Right atrium auricular region (tissue), 2 donors: Measurements from ENCODE around the gene KIF25. TPM values are rescaled to one million over a fixed set of nuclear protein-coding genes. Genes with fewer than 3 reads are reported as not detected.

ENCODE experiments used
- DNase-seq: peaks from one replicate; pipeline ENCODE4 v3.0.0-alpha.2; 2019; ENCODE audit warnings: low spot score
- H3K27ac ChIP-seq, 2 donors: fragments of 200-600 bp; sonication (generic); 1 replicate in 1 of 2; 2 replicates in 1 of 2; pipeline ENCODE4 v1.5.1; 2016 to 2019
- H3K27me3 ChIP-seq, 2 donors: fragments of 200-600 bp; sonication (generic); one replicate each; pipeline versions ENCODE4 v1.5.1 to v1.6.0; 2017 to 2019
- H3K36me3 ChIP-seq: fragments of 200-600 bp; sonication (generic); one replicate; pipeline ENCODE4 v1.5.1; 2016
- H3K4me1 ChIP-seq, 2 donors: fragments of 200-600 bp; sonication (generic); one replicate each; pipeline versions ENCODE4 v1.5.1 to v1.6.0; 2017 to 2019
- H3K4me3 ChIP-seq, 2 donors: fragments of 200-600 bp; sonication (generic); 1 replicate in 1 of 2; 2 replicates in 1 of 2; pipeline ENCODE4 v1.5.1; 2017 to 2019; ENCODE audit warnings: mild to moderate bottlenecking in 1 of 2, moderate library complexity in 1 of 2
- H3K9me3 ChIP-seq, 2 donors: fragments of 200-600 bp; sonication (generic); one replicate each; pipeline ENCODE4 v1.5.1; 2019
- total RNA-seq, 2 donors: library from RNA; depleted of rRNA; stranded (reverse); fragments of >200 nt; gene quantifications; one replicate each; pipeline ENCODE4 v1.1.0, GENCODE V29; 2016
- TF ChIP-seq, protein P1 (sequence below), 2 donors: fragments of 200-600 bp; sonication (generic); IDR thresholded peaks; one replicate each; pipeline ENCODE4 v1.5.1; 2019; ENCODE audit warnings: antibody characterized with exemption in 2 of 2

The KIF25 gene
- total RNA-seq, 2 donors from 2014 or later, result not detected

DNA sequence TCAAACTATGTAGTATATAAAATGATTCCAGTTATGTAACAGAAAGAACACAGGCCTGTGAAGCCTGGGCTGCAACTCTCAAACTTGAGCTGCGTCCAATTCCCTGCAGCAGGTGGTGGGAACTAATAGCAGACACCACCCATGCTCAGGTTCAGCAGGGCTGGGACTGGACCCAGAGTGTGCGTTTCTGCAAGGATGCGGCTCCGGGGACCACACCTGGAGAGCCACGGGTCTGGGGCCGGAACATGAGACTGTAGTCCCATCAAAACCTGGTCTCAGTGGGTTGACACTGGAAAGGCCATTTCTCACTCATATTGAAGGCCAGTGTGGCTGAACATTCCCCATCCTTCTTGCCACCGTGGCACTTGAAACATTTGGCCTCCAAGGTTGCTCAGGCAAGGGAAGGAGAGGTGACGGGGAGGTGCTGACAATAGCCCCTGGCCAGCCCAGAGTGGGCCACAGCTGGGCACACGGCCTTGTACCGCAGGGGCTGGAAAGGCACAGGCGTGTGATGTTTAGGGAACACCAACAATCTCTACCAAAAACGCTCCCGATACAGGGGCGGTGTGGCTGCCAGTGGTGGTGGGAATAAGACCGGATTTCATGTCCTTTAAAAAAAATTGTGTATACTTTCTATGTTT, 43.5 kb downstream of the KIF25 start:
- DNase-seq, result no peak
- H3K27ac ChIP-seq, result no peak overlapping the region

DNA sequence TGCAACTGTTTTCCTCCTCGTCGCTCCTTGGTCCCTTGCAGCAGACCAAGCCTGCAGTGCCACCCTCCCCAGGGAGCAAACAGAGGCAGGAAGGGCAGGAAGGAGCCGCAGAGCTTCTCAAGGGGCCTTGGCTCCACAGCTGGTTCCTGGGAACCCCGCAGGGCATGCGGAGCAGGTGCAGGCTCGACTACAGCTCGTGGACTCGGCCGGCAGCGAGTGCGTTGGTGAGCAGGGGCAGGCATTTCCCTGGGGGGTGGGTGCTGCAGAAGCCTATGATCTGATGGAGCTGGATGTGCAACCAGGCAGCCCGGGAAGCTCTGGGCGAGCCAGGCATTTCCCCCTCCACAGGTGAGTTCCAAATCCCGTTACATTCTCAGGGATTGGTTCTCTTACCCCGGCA, 44.5 kb downstream of the KIF25 start:
- Histone ChIP-seq H3K36me3 (no peaks in the 10 kb centered on the region), H3K9me3 (peaks cover 10 to 21% of the 10 kb centered on the region in 2 donors), H3K4me3 (no peak overlapping the region), H3K27me3 (no peaks in the 10 kb centered on the region), H3K27ac (no peak overlapping the region), H3K4me1 (peaks cover 0 to 14% of the 10 kb centered on the region in 2 donors)
- TF ChIP-seq, protein P1, sequence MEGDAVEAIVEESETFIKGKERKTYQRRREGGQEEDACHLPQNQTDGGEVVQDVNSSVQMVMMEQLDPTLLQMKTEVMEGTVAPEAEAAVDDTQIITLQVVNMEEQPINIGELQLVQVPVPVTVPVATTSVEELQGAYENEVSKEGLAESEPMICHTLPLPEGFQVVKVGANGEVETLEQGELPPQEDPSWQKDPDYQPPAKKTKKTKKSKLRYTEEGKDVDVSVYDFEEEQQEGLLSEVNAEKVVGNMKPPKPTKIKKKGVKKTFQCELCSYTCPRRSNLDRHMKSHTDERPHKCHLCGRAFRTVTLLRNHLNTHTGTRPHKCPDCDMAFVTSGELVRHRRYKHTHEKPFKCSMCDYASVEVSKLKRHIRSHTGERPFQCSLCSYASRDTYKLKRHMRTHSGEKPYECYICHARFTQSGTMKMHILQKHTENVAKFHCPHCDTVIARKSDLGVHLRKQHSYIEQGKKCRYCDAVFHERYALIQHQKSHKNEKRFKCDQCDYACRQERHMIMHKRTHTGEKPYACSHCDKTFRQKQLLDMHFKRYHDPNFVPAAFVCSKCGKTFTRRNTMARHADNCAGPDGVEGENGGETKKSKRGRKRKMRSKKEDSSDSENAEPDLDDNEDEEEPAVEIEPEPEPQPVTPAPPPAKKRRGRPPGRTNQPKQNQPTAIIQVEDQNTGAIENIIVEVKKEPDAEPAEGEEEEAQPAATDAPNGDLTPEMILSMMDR (IDR thresholded peaks at IDR 0.05), result no peak
- no peak for DNase-seq

More for the DNA sequence above, 43.5 kb downstream of the KIF25 start:
- TF ChIP-seq, protein P1 (IDR thresholded peaks at IDR 0.05), result no peak
- H3K4me3 ChIP-seq, result no peak overlapping the region
- no peaks in the 10 kb centered on the region for H3K27me3 ChIP-seq
- H3K9me3 ChIP-seq, result peaks cover 10 to 21% of the 10 kb centered on the region in 2 donors
- no peaks in the 10 kb centered on the region for H3K36me3 ChIP-seq
- H3K4me1 ChIP-seq, result peaks cover 0 to 19% of the 10 kb centered on the region in 2 donors

DNA sequence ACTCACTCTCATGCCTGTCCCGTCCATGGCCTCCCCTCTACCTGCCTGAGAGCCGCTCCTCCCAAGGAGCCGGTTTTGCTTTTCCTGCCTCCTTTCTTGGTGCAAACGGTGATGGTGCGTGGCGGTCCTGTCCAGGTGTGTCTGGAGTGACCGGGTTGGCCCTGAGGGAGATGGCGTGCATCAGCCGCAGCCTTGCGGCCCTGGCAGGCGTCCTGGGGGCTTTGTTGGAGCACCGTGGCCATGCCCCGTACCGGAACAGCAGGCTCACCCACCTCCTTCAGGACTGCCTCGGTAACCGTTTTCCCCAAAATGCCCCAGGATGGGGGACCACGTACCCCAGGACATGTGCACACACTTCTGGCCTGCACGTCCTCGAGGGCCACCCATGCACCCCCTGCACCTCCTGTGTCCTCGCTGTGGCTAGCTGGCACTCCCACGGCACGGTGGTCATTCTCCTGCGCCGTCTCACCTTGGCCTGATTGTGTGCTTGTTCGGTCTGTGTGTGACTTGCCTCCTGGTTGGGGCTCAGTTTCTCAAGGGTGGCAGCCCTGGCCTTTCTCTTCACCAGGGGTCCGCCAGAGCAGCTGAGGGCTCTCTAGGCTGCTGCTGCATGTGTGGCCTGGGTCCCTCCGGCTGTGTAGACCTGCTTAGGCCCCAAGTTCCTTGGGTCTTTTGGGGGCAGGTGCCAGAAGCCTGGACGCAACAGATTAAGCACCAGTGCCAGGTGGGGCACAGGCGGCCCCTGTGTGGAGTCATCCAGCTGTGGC, 45.1 kb downstream of the KIF25 start:
- no peak for DNase-seq
- no peak overlapping the region for H3K4me3 ChIP-seq

DNA sequence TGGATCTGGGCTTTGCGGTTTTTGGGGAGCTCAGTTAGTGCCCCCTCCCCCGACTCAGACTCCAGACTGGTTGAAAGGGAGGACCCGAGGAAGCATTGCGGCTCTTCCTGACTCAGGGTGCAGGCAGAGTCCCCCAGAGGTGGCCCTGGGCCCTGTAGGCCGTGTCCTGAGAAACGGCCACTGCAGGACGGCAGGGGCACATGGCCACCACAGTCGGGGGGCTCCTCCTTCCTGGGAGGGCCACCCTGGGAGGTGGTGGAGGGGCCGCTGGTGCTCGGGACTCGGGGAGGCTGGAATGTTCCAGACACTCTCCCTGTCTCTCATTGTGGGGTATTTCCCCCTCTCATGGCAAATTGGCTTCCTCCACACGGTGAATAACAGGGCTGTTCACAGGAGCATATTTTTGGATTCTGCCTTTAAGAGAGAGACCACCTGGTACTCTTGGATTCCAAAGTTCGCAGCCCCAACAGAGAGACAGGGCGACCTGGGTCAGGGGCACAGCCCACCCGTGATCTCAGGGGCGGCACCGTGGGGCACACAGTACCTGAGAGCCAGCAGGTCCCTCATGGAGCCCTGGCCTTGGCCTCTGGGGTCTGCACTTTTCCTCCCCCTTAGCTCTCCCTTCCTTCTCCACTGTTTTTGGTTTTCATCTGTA, 45.8 kb downstream of the KIF25 start:
- TF ChIP-seq, protein P1 (IDR thresholded peaks at IDR 0.05), result no peak
- no peak overlapping the region for H3K27ac ChIP-seq
- no peak overlapping the region for H3K4me3 ChIP-seq

More for the DNA sequence above, 45.1 kb downstream of the KIF25 start:
- H3K27ac ChIP-seq, result no peak overlapping the region
- H3K9me3 ChIP-seq, result peaks cover 10 to 21% of the 10 kb centered on the region in 2 donors
- no peaks in the 10 kb centered on the region for H3K27me3 ChIP-seq
- TF ChIP-seq, protein P1 (IDR thresholded peaks at IDR 0.05), result no peak
- peaks cover 0 to 12% of the 10 kb centered on the region in 2 donors for H3K4me1 ChIP-seq
- H3K36me3 ChIP-seq, result no peaks in the 10 kb centered on the region

DNA sequence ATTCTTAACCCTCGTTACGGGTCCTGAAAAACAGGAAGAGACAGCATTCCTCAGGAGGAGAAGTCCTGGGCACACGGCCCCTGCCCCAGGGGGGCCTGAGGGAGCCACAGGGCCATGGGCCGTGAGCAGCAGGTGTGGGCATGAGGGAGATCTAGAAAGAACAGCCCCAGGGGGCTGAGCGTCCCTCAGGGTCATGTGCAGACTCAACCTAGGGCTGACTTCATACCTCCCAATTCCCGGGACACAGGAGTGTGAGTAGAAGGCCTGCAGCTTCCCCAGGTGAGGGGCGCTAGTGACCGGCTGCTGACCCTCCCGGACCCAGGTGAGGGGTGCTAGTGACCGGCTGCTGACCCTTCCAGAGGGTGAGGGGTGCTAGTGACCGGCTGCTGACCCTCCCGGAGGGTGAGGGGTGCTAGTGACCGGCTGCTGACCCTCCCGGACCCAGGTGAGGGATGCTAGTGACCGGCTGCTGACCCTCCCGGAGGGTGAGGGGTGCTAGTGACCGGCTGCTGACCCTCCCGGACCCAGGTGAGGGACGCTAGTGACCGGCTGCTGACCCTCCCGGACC, 46.5 kb downstream of the KIF25 start:
- H3K27ac ChIP-seq, result no peak overlapping the region
- H3K4me1 ChIP-seq, result peaks cover 0 to 10% of the 10 kb centered on the region in 2 donors
- H3K9me3 ChIP-seq, result peaks cover 10 to 21% of the 10 kb centered on the region in 2 donors
- TF ChIP-seq, protein P1 (IDR thresholded peaks at IDR 0.05), result no peak
- no peaks in the 10 kb centered on the region for H3K36me3 ChIP-seq
- H3K27me3 ChIP-seq, result no peaks in the 10 kb centered on the region
- no peak overlapping the region for H3K4me3 ChIP-seq
- no peak for DNase-seq

More for the DNA sequence above, 45.8 kb downstream of the KIF25 start:
- peaks cover 10 to 21% of the 10 kb centered on the region in 2 donors for H3K9me3 ChIP-seq
- H3K27me3 ChIP-seq, result no peaks in the 10 kb centered on the region
- no peak for DNase-seq
- H3K4me1 ChIP-seq, result peaks cover 0 to 10% of the 10 kb centered on the region in 2 donors
- no peaks in the 10 kb centered on the region for H3K36me3 ChIP-seq
